H9 (cell line): Measurements from ENCODE around the gene GUK1. TPM values are rescaled to one million over a fixed set of nuclear protein-coding genes. Genes with fewer than 3 reads are reported as not detected.

Experiments
- DNase-seq: peaks from one replicate; pipeline ENCODE4 v3.0.0-alpha.2; 2017
- H2AFZ ChIP-seq: one replicate; pipeline ENCODE4 v1.6.1; 2013; ENCODE audit warnings: mild to moderate bottlenecking, low read length, control low read depth, moderate library complexity
- H2AK5ac ChIP-seq: 2 replicates; pipeline ENCODE4 v1.6.1; 2013; ENCODE audit warnings: low read length, control low read depth, mixed read lengths; ENCODE audit not compliant: insufficient read length
- H2BK120ac ChIP-seq: one replicate; pipeline ENCODE4 v1.6.1; 2013; ENCODE audit warnings: low read depth, mild to moderate bottlenecking, low read length, control low read depth, inconsistent platforms; ENCODE audit not compliant: poor library complexity, severe bottlenecking
- H2BK12ac ChIP-seq: 2 replicates; pipeline ENCODE4 v1.6.1; 2013; ENCODE audit warnings: low read length, control low read depth, mixed read lengths, low read depth; ENCODE audit not compliant: insufficient read length
- H2BK15ac ChIP-seq: 2 replicates; pipeline ENCODE4 v1.6.1; 2013; ENCODE audit warnings: low read depth, low read length, control low read depth
- H2BK20ac ChIP-seq: one replicate; pipeline ENCODE4 v1.6.1; 2013; ENCODE audit warnings: low read depth, mild to moderate bottlenecking, low read length, control low read depth, inconsistent platforms; ENCODE audit not compliant: poor library complexity, severe bottlenecking
- H2BK5ac ChIP-seq: 2 replicates; pipeline ENCODE4 v1.6.1; 2013; ENCODE audit warnings: low read length, control low read depth, mixed read lengths; ENCODE audit not compliant: insufficient read length
- H3K14ac ChIP-seq: 2 replicates; pipeline ENCODE4 v1.6.1; 2013; ENCODE audit warnings: low read length, control low read depth; ENCODE audit not compliant: insufficient read depth
- H3K18ac ChIP-seq: 2 replicates; pipeline ENCODE4 v1.6.1; 2013; ENCODE audit warnings: low read depth, mild to moderate bottlenecking, mixed read lengths, low read length, control low read depth; ENCODE audit not compliant: insufficient read length
- H3K23ac ChIP-seq: 2 replicates; pipeline ENCODE4 v1.6.1; 2013; ENCODE audit warnings: low read length, control low read depth, mixed read lengths, low read depth; ENCODE audit not compliant: insufficient read length
- H3K23me2 ChIP-seq: 2 replicates; pipeline ENCODE4 v1.6.1; 2013; ENCODE audit warnings: low read depth, mild to moderate bottlenecking, mixed read lengths, low read length, control low read depth; ENCODE audit not compliant: insufficient read length, poor library complexity, severe bottlenecking
- H3K27ac ChIP-seq: 2 replicates; pipeline ENCODE4 v1.5.1; 2013; ENCODE audit warnings: low read length, control low read depth, mixed read lengths, low read depth; ENCODE audit not compliant: insufficient read length
- H3K27me3 ChIP-seq: 2 replicates; pipeline ENCODE4 v1.6.1; 2013; ENCODE audit warnings: low read length, control low read depth, inconsistent platforms; ENCODE audit not compliant: insufficient read depth
- H3K4ac ChIP-seq: 2 replicates; pipeline ENCODE4 v1.6.1; 2013; ENCODE audit warnings: low read depth, mild to moderate bottlenecking, control low read depth, inconsistent platforms, low read length, moderate library complexity
- H3K4me1 ChIP-seq: 2 replicates; pipeline ENCODE4 v1.6.1; 2013; ENCODE audit warnings: low read length, control low read depth, inconsistent platforms; ENCODE audit not compliant: insufficient read depth
- H3K4me2 ChIP-seq: 2 replicates; pipeline ENCODE4 v1.6.1; 2013; ENCODE audit warnings: low read length, control low read depth, mixed read lengths; ENCODE audit not compliant: insufficient read length, insufficient read depth
- H3K56ac ChIP-seq: 2 replicates; pipeline ENCODE4 v1.6.1; 2013; ENCODE audit warnings: low read depth, mild to moderate bottlenecking, mixed read lengths, low read length, control low read depth; ENCODE audit not compliant: insufficient read length
- H3K79me1 ChIP-seq: 2 replicates; pipeline ENCODE4 v1.6.1; 2013; ENCODE audit warnings: low read depth, mild to moderate bottlenecking, moderate library complexity, low read length, control low read depth, inconsistent platforms; ENCODE audit not compliant: insufficient read depth, poor library complexity, severe bottlenecking
- H3K79me2 ChIP-seq: 2 replicates; pipeline ENCODE4 v1.6.1; 2013; ENCODE audit warnings: low read length, control low read depth, inconsistent platforms; ENCODE audit not compliant: insufficient read depth
- H3K9ac ChIP-seq: 2 replicates; pipeline ENCODE4 v1.6.1; 2013; ENCODE audit warnings: low read length, control low read depth, mixed read lengths; ENCODE audit not compliant: insufficient read length; ENCODE audit errors: extremely low read depth
- H3K9me3 ChIP-seq: one replicate; pipeline ENCODE4 v1.6.1; 2013; ENCODE audit warnings: low read depth, low read length, inconsistent platforms; ENCODE audit not compliant: control insufficient read depth
- H3T11ph ChIP-seq: one replicate; pipeline ENCODE4 v1.6.1; 2013; ENCODE audit warnings: mild to moderate bottlenecking, low read length, control low read depth, inconsistent platforms
- H4K20me1 ChIP-seq: one replicate; pipeline ENCODE4 v1.6.1; 2013; ENCODE audit not compliant: control insufficient read depth, insufficient read length, insufficient read depth
- H4K5ac ChIP-seq: 2 replicates; pipeline ENCODE4 v1.6.1; 2013; ENCODE audit warnings: low read depth, mild to moderate bottlenecking, mixed read lengths, low read length, control low read depth; ENCODE audit not compliant: insufficient read length
- H4K8ac ChIP-seq: replicated peaks from 2 replicates; pipeline ENCODE4 v1.6.1; 2013; ENCODE audit warnings: low read length, control low read depth, mixed read lengths, low read depth; ENCODE audit not compliant: insufficient read length
- H4K91ac ChIP-seq: 2 replicates; pipeline ENCODE4 v1.6.1; 2013; ENCODE audit warnings: low read depth, mild to moderate bottlenecking, moderate library complexity, mixed read lengths, low read length, control low read depth; ENCODE audit not compliant: insufficient read length
- H3K27ac Mint-ChIP-seq, 3 experiments: 2 replicates in 2 of 3; 3 replicates in 1 of 3; pipeline ENCODE4 v1.8.0; 2020 to 2021; ENCODE audit warnings: mixed read lengths in 3 of 3, mild to moderate bottlenecking in 1 of 3, moderate library complexity in 1 of 3
- H3K27me3 Mint-ChIP-seq: 2 replicates; pipeline ENCODE4 v1.8.0; 2021; ENCODE audit warnings: low read depth, mild to moderate bottlenecking, moderate library complexity, mixed read lengths
- H3K36me3 Mint-ChIP-seq, 3 experiments: 2 replicates in 2 of 3; 3 replicates in 1 of 3; pipeline ENCODE4 v1.8.0; 2020 to 2021; ENCODE audit warnings: low read depth in 3 of 3, mixed read lengths in 3 of 3; ENCODE audit not compliant: insufficient read depth in 1 of 3
- H3K4me1 Mint-ChIP-seq, 2 experiments: 2 replicates each; pipeline ENCODE4 v1.8.0; 2020; ENCODE audit warnings: mixed read lengths in 2 of 2
- H3K4me3 Mint-ChIP-seq, 2 experiments: 2 replicates in 1 of 2; 3 replicates in 1 of 2; pipeline ENCODE4 v1.8.0; 2020 to 2021; ENCODE audit warnings: mild to moderate bottlenecking in 2 of 2, mixed read lengths in 2 of 2, moderate library complexity in 1 of 2
- H3K9me3 Mint-ChIP-seq, 2 experiments: 2 replicates in 1 of 2; 3 replicates in 1 of 2; pipeline ENCODE4 v1.8.0; 2020; ENCODE audit warnings: mild to moderate bottlenecking in 2 of 2, mixed read lengths in 2 of 2, moderate library complexity in 1 of 2
- WGBS: extraction: QIAGEN DNeasy Blood & Tissue Kit; methylation state at CpG from one replicate; pipeline ENCODE4 v1.1.7; 2013; ENCODE audit warnings: missing lambda C conversion rate, low lambda C conversion rate, mixed read lengths; ENCODE audit not compliant: insufficient read length; ENCODE audit errors: extremely low coverage; 5-methylcytosine and 5-hydroxymethylcytosine counted together
- total RNA-seq: library from RNA; stranded (reverse); gene quantifications from 2 replicates; pipeline ENCODE4 v1.2.1, GENCODE V29; 2021
- TF ChIP-seq, protein P1 (sequence below): fragments of 200-600 bp; sonication (generic); conservative IDR thresholded peaks from 3 replicates; pipeline ENCODE4 v1.8.0; 2021; ENCODE audit warnings: antibody characterized with exemption, mild to moderate bottlenecking

GUK1 gene
- total RNA-seq, 1 experiment from 2014 or later = 88.2 TPM

DNA sequence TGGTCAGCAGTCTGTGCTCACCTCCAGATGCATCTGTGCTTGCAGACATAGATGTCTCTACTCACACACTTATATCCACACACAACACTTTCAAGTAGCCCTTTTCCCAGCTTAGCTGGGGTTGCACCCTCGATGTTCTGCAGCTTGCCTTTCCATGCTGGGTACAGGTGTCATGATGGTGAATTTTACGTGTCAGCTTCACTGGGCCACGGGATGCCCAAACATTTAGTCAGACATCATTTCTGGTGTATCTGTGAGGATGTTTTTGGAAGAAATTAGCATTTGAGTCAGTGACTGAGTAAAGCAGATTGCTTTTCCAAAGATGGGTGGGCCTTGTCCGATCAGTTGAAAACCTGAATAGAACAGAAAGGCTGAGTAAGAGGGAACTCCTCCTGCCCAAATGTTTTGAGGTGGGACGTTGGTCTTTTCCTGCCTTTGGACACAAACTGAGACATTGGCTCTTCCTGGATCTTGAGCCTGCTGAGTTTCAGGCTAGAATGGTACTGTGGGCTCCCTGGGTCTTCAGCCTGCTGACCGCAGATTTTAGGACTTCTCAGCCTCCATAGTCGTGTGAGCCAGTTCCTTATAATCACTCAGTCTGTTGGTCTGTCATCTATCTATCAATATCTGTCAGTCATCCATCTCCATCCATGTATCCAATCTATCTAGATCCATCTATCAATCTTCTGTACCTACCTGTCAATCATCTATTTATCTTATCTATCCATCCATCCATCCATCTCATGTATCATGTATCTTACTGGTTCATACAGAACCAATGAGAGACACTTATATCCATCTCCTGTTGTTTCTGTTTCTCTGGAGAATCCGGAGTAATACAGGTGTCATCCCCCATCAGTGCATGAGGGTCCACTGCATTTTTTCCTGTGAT lies 55.1 kb downstream of the GUK1 start:
- no peak overlapping the region for H2AK5ac ChIP-seq
- TF ChIP-seq, protein P1, sequence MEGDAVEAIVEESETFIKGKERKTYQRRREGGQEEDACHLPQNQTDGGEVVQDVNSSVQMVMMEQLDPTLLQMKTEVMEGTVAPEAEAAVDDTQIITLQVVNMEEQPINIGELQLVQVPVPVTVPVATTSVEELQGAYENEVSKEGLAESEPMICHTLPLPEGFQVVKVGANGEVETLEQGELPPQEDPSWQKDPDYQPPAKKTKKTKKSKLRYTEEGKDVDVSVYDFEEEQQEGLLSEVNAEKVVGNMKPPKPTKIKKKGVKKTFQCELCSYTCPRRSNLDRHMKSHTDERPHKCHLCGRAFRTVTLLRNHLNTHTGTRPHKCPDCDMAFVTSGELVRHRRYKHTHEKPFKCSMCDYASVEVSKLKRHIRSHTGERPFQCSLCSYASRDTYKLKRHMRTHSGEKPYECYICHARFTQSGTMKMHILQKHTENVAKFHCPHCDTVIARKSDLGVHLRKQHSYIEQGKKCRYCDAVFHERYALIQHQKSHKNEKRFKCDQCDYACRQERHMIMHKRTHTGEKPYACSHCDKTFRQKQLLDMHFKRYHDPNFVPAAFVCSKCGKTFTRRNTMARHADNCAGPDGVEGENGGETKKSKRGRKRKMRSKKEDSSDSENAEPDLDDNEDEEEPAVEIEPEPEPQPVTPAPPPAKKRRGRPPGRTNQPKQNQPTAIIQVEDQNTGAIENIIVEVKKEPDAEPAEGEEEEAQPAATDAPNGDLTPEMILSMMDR = no peak
- no peak overlapping the region for H3T11ph ChIP-seq
- H3K4me2 ChIP-seq = no peak overlapping the region
- H3K14ac ChIP-seq = no peak overlapping the region
- no CpG with 5 or more reads among the region's 8 CpGs for WGBS
- no peak overlapping the region for H4K8ac ChIP-seq
- H3K27me3 Mint-ChIP-seq = peaks cover 22% of the 10 kb centered on the region
- H2BK5ac ChIP-seq = no peak overlapping the region
- no peak overlapping the region for H3K27ac Mint-ChIP-seq
- H3K4ac ChIP-seq = no peak overlapping the region
- peaks cover 22 to 26% of the 10 kb centered on the region in 2 experiments for H3K9me3 Mint-ChIP-seq
- no peak overlapping the region for H3K23ac ChIP-seq
- H4K91ac ChIP-seq = no peak overlapping the region
- H2BK20ac ChIP-seq = no peak overlapping the region
- H3K79me1 ChIP-seq = no peaks in the 10 kb centered on the region
- H3K9me3 ChIP-seq = peaks cover 7% of the 10 kb centered on the region
- no peaks in the 10 kb centered on the region for H3K79me2 ChIP-seq
- no peak overlapping the region for H3K4me3 Mint-ChIP-seq
- H3K4me1 Mint-ChIP-seq = no peaks in the 10 kb centered on the region
- no peak overlapping the region for H4K5ac ChIP-seq
- H3K9ac ChIP-seq = no peak overlapping the region
- H2BK12ac ChIP-seq = no peak overlapping the region
- H4K20me1 ChIP-seq = no peaks in the 10 kb centered on the region
- H3K4me1 ChIP-seq = no peaks in the 10 kb centered on the region
- H2BK15ac ChIP-seq = no peak overlapping the region
- H3K56ac ChIP-seq = no peak overlapping the region
- no peaks in the 10 kb centered on the region for H3K27me3 ChIP-seq
- H3K27ac ChIP-seq = no peak overlapping the region
- no peak overlapping the region for H3K18ac ChIP-seq
- no peak for DNase-seq
- peaks cover 14 to 21% (median 19%) of the 10 kb centered on the region in 3 experiments for H3K36me3 Mint-ChIP-seq
- H2AFZ ChIP-seq = no peak overlapping the region
- no peak overlapping the region for H2BK120ac ChIP-seq
- no peaks in the 10 kb centered on the region for H3K23me2 ChIP-seq
